Measurements from ENCODE around the gene DCLK2.

DNA sequence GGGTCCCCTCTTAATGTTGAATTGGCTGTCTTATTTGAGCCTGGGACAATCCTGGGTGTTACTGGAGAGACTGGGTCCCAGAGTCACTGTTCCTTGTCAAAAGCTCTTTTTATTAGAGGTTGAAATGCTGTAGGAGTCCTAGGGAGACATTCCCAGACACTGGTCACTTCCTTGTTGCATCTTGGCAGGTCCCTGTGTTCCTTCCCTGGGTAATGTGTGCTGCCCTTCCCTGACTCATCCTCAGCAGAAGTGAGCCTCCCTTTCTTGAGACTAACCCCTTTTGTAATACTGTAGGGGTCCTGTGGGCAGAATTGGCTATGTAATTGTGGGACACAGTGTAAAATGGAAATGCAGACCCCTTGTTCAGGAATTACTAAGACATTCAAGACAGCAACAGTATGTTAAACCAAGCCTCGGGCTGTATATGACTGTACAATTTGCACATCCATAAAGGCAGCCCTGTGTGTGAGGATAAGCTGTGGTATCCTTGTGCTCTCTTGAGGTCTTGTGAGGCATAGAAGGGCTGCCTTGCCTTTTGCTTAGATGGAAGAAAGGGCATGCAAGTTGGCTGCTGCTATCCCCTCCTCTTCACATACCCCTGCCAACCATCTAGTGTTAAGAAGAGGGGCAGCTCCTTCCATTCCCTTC lies 53.5 kb downstream of the DCLK2 start:
- TF ChIP-seq, protein P1, sequence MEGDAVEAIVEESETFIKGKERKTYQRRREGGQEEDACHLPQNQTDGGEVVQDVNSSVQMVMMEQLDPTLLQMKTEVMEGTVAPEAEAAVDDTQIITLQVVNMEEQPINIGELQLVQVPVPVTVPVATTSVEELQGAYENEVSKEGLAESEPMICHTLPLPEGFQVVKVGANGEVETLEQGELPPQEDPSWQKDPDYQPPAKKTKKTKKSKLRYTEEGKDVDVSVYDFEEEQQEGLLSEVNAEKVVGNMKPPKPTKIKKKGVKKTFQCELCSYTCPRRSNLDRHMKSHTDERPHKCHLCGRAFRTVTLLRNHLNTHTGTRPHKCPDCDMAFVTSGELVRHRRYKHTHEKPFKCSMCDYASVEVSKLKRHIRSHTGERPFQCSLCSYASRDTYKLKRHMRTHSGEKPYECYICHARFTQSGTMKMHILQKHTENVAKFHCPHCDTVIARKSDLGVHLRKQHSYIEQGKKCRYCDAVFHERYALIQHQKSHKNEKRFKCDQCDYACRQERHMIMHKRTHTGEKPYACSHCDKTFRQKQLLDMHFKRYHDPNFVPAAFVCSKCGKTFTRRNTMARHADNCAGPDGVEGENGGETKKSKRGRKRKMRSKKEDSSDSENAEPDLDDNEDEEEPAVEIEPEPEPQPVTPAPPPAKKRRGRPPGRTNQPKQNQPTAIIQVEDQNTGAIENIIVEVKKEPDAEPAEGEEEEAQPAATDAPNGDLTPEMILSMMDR (IDR thresholded peaks at IDR 0.05; ENCODE audit: poor library complexity, severe bottlenecking): no peak
- TF ChIP-seq EZH2 (IDR thresholded peaks at IDR 0.05; ENCODE audit: borderline replicate concordance, insufficient read depth, low read length, poor library complexity, severe bottlenecking): no peak
- no peak for TF ChIP-seq SMC3 (conservative IDR thresholded peaks at IDR 0.05; ENCODE audit: poor library complexity)
- no peak for TF ChIP-seq POLR2AphosphoS5 (IDR thresholded peaks at IDR 0.05)
